ENCODE data around the gene IGF2BP2. TPM values are rescaled to one million over a fixed set of nuclear protein-coding genes. Genes with fewer than 3 reads are reported as not detected.

Gene IGF2BP2
- polyA plus RNA-seq, 2 of the 4 experiments (the other 2 are of a cell fraction) = 2.2 to 6.1 TPM

DNA sequence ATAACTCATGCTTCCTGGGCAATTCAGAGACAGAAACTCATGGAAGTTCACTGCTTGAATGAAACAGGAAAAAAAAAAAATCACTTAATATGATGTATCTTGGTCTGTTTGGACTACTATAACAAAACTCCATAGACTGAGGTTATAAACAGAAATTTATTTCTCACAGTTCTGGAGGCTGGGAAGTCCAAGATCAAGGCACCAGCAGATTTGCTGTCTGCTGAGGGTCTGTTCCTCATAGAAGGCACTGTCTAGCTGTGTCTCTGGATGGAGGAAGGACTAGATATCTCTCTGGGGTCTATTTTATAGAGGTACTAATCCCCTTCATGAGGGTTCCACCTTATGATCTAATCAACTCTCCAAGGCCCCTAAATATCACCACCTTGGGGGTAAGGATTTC, 119.3 kb downstream of the IGF2BP2 start:
- no peak for ATAC-seq
- 0 out of 3 replicates have a peak, but pooled peaks cover 3% of the 10 kb centered on the region for H3K4me1 ChIP-seq
- H3K9me3 ChIP-seq = no peaks in the 10 kb centered on the region
- no peak overlapping the region for H3K27ac ChIP-seq
- TF ChIP-seq TFCP2L1 (CRISPR knock-in tag; IDR thresholded peaks at IDR 0.05) (no peak), TP53 (CRISPR knock-in tag; IDR thresholded peaks at IDR 0.05) (no peak), RCOR1 (IDR thresholded peaks at IDR 0.05; ENCODE audit: low read depth, low read length) (no peak), FOSL2 (IDR thresholded peaks at IDR 0.05) (no peak), FOSL2 (CRISPR knock-in tag; IDR thresholded peaks at IDR 0.05) (no peak), CEBPB (IDR thresholded peaks at IDR 0.05) (no peak), NFE2L2 (conservative IDR thresholded peaks at IDR 0.05; ENCODE audit: low read length) (no peak), ZSCAN20 (CRISPR knock-in tag; IDR thresholded peaks at IDR 0.05) (no peak), FOXS1 (CRISPR knock-in tag; IDR thresholded peaks at IDR 0.05) (no peak), HOXB13 (CRISPR knock-in tag; IDR thresholded peaks at IDR 0.05; ENCODE audit: low read depth) (no peak), RNF2 (IDR thresholded peaks at IDR 0.05; ENCODE audit: borderline replicate concordance, low read depth) (no peak), MYC (IDR thresholded peaks at IDR 0.05; ENCODE audit: borderline replicate concordance, low read length) (no peak), EP300 (IDR thresholded peaks at IDR 0.05) (no peak), RARB (CRISPR knock-in tag; IDR thresholded peaks at IDR 0.05) (no peak), KDM5A (IDR thresholded peaks at IDR 0.05) (no peak)
- TF ChIP-seq, protein P1, sequence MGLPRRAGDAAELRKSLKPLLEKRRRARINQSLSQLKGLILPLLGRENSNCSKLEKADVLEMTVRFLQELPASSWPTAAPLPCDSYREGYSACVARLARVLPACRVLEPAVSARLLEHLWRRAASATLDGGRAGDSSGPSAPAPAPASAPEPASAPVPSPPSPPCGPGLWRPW (IDR thresholded peaks at IDR 0.05) = no peak
- TF ChIP-seq, protein P2, sequence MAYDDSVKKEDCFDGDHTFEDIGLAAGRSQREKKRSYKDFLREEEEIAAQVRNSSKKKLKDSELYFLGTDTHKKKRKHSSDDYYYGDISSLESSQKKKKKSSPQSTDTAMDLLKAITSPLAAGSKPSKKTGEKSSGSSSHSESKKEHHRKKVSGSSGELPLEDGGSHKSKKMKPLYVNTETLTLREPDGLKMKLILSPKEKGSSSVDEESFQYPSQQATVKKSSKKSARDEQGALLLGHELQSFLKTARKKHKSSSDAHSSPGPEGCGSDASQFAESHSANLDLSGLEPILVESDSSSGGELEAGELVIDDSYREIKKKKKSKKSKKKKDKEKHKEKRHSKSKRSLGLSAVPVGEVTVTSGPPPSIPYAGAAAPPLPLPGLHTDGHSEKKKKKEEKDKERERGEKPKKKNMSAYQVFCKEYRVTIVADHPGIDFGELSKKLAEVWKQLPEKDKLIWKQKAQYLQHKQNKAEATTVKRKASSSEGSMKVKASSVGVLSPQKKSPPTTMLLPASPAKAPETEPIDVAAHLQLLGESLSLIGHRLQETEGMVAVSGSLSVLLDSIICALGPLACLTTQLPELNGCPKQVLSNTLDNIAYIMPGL (CRISPR knock-in tag; IDR thresholded peaks at IDR 0.05; ENCODE audit: borderline replicate concordance) = no peak
- TF ChIP-seq, protein P3, sequence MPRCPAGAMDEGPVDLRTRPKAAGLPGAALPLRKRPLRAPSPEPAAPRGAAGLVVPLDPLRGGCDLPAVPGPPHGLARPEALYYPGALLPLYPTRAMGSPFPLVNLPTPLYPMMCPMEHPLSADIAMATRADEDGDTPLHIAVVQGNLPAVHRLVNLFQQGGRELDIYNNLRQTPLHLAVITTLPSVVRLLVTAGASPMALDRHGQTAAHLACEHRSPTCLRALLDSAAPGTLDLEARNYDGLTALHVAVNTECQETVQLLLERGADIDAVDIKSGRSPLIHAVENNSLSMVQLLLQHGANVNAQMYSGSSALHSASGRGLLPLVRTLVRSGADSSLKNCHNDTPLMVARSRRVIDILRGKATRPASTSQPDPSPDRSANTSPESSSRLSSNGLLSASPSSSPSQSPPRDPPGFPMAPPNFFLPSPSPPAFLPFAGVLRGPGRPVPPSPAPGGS (IDR thresholded peaks at IDR 0.05) = no peak
- TF ChIP-seq, protein P4, sequence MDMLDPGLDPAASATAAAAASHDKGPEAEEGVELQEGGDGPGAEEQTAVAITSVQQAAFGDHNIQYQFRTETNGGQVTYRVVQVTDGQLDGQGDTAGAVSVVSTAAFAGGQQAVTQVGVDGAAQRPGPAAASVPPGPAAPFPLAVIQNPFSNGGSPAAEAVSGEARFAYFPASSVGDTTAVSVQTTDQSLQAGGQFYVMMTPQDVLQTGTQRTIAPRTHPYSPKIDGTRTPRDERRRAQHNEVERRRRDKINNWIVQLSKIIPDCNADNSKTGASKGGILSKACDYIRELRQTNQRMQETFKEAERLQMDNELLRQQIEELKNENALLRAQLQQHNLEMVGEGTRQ (IDR thresholded peaks at IDR 0.05) = no peak
- no peak overlapping the region for H3K4me2 ChIP-seq
- ChIA-PET POLR2A (no interaction called here), CTCF (no interaction called here)
- no peak for FAIRE-seq
- no peak for DNase-seq (ENCODE audit: low read depth in 1 of 2, low spot score in 1 of 2)
- H3K4me3 ChIP-seq = no peak overlapping the region

DNA sequence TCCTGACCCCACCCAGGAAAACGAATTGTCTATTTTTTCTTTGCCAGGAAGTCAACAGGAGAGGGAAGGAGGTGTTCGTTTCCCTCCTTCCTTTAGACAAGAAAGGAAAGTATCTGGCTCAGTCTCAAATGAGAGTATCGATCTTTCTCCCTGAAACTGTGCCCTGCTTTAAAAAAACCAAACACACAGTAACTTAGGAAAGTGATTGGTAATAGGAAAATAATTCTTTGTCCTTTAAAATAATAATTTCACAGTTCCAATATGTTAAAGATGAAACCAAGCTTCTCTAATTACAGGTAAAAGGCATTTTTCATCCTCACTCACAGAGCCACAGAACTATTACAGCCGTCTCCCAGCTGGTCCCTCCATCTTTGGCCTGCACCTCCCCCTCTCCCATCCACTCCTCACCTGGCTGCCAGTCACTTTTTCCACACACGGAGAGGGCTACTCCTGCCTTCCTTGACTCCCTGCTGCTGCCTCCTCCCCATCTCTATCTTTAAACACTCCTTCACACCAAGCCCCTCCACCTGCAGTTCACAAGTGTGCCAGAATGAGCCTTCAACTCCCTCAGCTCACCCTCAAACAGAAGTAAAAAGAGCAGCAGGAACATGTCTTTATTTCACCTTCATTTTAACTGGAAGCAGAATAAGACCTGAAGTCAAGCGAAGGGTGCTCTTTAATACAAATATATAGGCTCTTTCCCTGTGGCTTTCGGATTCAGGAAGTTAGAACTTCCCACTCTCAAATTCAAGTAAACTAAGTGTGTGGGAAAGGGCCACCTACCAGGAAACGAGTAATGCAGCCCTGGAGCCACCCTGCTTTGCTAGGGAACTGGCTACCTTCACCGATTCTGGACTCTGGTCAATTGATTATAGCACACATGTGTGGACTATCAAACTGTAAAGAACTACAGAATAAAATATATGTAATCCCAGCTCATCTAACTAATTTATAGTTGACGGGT, 122.3 kb downstream of the IGF2BP2 start:
- Histone ChIP-seq H3K9me3 (no peaks in the 10 kb centered on the region), H3K27ac (peak overlapping the region in 1 of 2 experiments; percentile 40; a peak in 1 of 6 replicates), H3K4me3 (no peak overlapping the region), H3K4me1 (0 out of 3 replicates have a peak, but pooled peaks cover 3% of the 10 kb centered on the region), H3K4me2 (no peak overlapping the region)
- CTCF ChIA-PET = interaction anchor here (1.0 to 2.5 kb wide), 5 partner anchors 11 to 42 kb away, joined by 3 to 8 read pairs (median 5); no protein-coding TSS in a partner anchor
- peak in 1 of 2 experiments; percentile 47; a peak in 3 of 6 replicates for ATAC-seq
- 49% methylated on average over 10 of the region's 10 CpGs for WGBS (ENCODE audit: missing lambda C conversion rate)
- no peak for FAIRE-seq
- POLR2A ChIA-PET = no interaction called here
- no peak for DNase-seq (ENCODE audit: low read depth in 1 of 2, low spot score in 1 of 2)
- TF ChIP-seq ZSCAN20 (CRISPR knock-in tag; IDR thresholded peaks at IDR 0.05) (no peak), HOXB13 (CRISPR knock-in tag; IDR thresholded peaks at IDR 0.05; ENCODE audit: low read depth) (no peak), HOXB5 (CRISPR knock-in tag; IDR thresholded peaks at IDR 0.05) (no peak), CEBPB (IDR thresholded peaks at IDR 0.05) (no peak), TP53 (CRISPR knock-in tag; IDR thresholded peaks at IDR 0.05) (no peak), ZFP36 (IDR thresholded peaks at IDR 0.05; ENCODE audit: borderline replicate concordance, partially characterized antibody) (no peak), NPAS2 (CRISPR knock-in tag; IDR thresholded peaks at IDR 0.05; ENCODE audit: borderline replicate concordance) (no peak), JUNB (IDR thresholded peaks at IDR 0.05) (no peak), HOXA7 (CRISPR knock-in tag; IDR thresholded peaks at IDR 0.05) (no peak), NR3C1 (IDR thresholded peaks at IDR 0.05) (no peak), SREBF2 (IDR thresholded peaks at IDR 0.05) (no peak), ESRRA (IDR thresholded peaks at IDR 0.05; ENCODE audit: borderline replicate concordance, low read length) (no peak), TFCP2L1 (CRISPR knock-in tag; IDR thresholded peaks at IDR 0.05) (no peak), GATA3 (IDR thresholded peaks at IDR 0.05; ENCODE audit: borderline replicate concordance) (no peak), EHF (CRISPR knock-in tag; IDR thresholded peaks at IDR 0.05) (no peak)
- TF ChIP-seq, protein P1 (IDR thresholded peaks at IDR 0.05) = no peak
- TF ChIP-seq, protein P4 (IDR thresholded peaks at IDR 0.05) = no peak
- TF ChIP-seq, protein P5, sequence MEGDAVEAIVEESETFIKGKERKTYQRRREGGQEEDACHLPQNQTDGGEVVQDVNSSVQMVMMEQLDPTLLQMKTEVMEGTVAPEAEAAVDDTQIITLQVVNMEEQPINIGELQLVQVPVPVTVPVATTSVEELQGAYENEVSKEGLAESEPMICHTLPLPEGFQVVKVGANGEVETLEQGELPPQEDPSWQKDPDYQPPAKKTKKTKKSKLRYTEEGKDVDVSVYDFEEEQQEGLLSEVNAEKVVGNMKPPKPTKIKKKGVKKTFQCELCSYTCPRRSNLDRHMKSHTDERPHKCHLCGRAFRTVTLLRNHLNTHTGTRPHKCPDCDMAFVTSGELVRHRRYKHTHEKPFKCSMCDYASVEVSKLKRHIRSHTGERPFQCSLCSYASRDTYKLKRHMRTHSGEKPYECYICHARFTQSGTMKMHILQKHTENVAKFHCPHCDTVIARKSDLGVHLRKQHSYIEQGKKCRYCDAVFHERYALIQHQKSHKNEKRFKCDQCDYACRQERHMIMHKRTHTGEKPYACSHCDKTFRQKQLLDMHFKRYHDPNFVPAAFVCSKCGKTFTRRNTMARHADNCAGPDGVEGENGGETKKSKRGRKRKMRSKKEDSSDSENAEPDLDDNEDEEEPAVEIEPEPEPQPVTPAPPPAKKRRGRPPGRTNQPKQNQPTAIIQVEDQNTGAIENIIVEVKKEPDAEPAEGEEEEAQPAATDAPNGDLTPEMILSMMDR (IDR thresholded peaks at IDR 0.05) = no peak

All from A549 (cell line).